ENCODE data around the gene FASN.

DNA sequence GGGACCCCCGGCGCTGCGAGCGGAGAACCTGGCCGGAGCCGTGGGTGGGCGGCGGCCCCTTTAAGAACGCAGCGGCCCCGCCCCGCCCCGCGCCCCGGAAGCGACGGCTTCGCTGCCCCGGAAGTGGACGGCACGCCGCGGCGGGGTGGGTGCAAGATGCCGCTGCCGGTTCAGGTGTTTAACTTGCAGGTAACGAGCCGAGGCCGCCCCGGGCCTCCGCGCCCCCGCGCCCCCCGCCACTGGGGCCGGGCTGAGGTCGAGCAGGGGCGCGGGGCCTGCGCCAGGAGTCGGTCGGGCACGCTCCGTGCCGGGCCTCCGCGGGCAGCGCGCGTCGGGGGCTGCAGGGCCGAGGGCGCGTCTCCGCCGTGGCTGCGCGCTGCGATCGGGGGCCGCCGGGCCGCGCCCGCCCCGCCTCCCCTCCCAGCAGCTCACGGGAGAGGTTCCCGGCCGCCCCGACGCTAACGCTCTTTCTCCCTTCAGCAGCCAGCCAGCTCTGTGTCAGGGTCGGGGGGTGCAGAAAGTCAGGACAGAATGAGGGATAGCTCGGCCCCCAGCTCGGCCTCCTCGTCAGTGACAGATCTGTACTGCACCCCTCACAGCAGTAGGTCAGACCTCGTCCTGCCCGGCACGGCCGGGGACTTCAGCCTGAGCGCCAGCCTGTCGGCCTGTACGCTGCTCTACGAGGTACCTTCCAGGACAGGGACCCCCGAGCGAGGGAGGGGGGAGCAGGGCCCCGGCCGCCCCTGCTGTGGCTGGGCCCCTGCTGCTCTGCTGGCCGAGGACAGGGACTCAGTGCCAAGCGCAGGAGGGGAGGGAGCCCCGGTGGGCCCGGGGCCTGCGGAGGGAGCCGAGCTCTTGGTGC, 46.0 kb downstream of the FASN start, which contains the start of the genes GPS1 and RFNG:
- TF ChIP-seq, protein P1, sequence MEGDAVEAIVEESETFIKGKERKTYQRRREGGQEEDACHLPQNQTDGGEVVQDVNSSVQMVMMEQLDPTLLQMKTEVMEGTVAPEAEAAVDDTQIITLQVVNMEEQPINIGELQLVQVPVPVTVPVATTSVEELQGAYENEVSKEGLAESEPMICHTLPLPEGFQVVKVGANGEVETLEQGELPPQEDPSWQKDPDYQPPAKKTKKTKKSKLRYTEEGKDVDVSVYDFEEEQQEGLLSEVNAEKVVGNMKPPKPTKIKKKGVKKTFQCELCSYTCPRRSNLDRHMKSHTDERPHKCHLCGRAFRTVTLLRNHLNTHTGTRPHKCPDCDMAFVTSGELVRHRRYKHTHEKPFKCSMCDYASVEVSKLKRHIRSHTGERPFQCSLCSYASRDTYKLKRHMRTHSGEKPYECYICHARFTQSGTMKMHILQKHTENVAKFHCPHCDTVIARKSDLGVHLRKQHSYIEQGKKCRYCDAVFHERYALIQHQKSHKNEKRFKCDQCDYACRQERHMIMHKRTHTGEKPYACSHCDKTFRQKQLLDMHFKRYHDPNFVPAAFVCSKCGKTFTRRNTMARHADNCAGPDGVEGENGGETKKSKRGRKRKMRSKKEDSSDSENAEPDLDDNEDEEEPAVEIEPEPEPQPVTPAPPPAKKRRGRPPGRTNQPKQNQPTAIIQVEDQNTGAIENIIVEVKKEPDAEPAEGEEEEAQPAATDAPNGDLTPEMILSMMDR (conservative IDR thresholded peaks at IDR 0.05; ENCODE audit: low read length), result no peak
- TF ChIP-seq EZH2phosphoT487 (IDR thresholded peaks at IDR 0.05; ENCODE audit: borderline replicate concordance), result no peak
